Liver (tissue), 2 donors: ENCODE measurements around the gene SYT17.
"Not testable (repeated sequence)": the region's sequence is repeated elsewhere in the genome, so short reads cannot be mapped to it uniquely, and the experiment has no call there.

ENCODE experiments used
- TF ChIP-seq, protein P1 (sequence below): fragments of 150-350 bp; IDR thresholded peaks from 2 replicates; pipeline ENCODE4 v1.5.1; 2017; ENCODE audit warnings: improper control_type of control experiment, low read depth, low read length; ENCODE audit not compliant: missing input control
- TF ChIP-seq, protein P2 (sequence below): IDR thresholded peaks from 2 replicates; pipeline ENCODE4 v1.6.1; 2016; ENCODE audit warnings: antibody characterized with exemption
- TF ChIP-seq, protein P3 (sequence below): IDR thresholded peaks from 2 replicates; pipeline ENCODE4 v1.6.1; 2016; ENCODE audit warnings: antibody characterized with exemption, mild to moderate bottlenecking
- donor health status: healthy.

DNA sequence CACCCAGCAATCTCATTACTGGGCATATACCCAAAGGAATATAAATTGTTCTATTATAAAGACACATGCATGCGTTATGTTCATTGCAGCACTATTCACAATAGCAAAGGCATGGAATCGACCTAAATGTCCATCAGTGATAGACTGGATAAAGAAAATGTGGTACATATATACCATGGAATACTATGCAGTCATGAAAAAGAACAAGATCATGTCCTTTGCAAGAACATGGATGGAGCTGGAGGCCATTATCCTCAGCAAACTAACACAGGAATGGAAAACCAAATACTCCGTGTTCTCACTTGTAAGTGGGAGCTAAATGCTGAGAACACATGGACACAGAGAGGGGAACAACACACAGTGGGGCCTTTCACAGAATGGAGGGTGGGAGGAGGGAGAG, 19.9 kb downstream of the SYT17 start:
- TF ChIP-seq, protein P1, sequence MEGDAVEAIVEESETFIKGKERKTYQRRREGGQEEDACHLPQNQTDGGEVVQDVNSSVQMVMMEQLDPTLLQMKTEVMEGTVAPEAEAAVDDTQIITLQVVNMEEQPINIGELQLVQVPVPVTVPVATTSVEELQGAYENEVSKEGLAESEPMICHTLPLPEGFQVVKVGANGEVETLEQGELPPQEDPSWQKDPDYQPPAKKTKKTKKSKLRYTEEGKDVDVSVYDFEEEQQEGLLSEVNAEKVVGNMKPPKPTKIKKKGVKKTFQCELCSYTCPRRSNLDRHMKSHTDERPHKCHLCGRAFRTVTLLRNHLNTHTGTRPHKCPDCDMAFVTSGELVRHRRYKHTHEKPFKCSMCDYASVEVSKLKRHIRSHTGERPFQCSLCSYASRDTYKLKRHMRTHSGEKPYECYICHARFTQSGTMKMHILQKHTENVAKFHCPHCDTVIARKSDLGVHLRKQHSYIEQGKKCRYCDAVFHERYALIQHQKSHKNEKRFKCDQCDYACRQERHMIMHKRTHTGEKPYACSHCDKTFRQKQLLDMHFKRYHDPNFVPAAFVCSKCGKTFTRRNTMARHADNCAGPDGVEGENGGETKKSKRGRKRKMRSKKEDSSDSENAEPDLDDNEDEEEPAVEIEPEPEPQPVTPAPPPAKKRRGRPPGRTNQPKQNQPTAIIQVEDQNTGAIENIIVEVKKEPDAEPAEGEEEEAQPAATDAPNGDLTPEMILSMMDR: not testable (repeated sequence)
- TF ChIP-seq, protein P2, sequence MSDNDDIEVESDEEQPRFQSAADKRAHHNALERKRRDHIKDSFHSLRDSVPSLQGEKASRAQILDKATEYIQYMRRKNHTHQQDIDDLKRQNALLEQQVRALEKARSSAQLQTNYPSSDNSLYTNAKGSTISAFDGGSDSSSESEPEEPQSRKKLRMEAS: not testable (repeated sequence)
- TF ChIP-seq, protein P3, sequence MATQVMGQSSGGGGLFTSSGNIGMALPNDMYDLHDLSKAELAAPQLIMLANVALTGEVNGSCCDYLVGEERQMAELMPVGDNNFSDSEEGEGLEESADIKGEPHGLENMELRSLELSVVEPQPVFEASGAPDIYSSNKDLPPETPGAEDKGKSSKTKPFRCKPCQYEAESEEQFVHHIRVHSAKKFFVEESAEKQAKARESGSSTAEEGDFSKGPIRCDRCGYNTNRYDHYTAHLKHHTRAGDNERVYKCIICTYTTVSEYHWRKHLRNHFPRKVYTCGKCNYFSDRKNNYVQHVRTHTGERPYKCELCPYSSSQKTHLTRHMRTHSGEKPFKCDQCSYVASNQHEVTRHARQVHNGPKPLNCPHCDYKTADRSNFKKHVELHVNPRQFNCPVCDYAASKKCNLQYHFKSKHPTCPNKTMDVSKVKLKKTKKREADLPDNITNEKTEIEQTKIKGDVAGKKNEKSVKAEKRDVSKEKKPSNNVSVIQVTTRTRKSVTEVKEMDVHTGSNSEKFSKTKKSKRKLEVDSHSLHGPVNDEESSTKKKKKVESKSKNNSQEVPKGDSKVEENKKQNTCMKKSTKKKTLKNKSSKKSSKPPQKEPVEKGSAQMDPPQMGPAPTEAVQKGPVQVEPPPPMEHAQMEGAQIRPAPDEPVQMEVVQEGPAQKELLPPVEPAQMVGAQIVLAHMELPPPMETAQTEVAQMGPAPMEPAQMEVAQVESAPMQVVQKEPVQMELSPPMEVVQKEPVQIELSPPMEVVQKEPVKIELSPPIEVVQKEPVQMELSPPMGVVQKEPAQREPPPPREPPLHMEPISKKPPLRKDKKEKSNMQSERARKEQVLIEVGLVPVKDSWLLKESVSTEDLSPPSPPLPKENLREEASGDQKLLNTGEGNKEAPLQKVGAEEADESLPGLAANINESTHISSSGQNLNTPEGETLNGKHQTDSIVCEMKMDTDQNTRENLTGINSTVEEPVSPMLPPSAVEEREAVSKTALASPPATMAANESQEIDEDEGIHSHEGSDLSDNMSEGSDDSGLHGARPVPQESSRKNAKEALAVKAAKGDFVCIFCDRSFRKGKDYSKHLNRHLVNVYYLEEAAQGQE: not testable (repeated sequence)
